ENCODE data around the gene EXOC2.

GRCh38 chr6:683742-684440, 9.0 kb downstream of the EXOC2 start:
- TF ChIP-seq TAF1 (IDR thresholded peaks at IDR 0.05; ENCODE audit: borderline replicate concordance, insufficient read depth, low read length): peak; percentile 21; the same call in 1 of the 2 replicates
- peak; percentile 54 for TF ChIP-seq POLR2AphosphoS5 (IDR thresholded peaks at IDR 0.05; ENCODE audit: low read depth, low read length)
- peak; percentile 72; the same call in 1 of the 2 replicates for TF ChIP-seq SIN3A (IDR thresholded peaks at IDR 0.05; ENCODE audit: borderline replicate concordance, insufficient read depth, low read length)
- peak in 1 of 2 experiments; percentile 55; a peak in 1 of 4 replicates for TF ChIP-seq REST (IDR thresholded peaks at IDR 0.05; ENCODE audit: insufficient read depth in 1 of 2, low read depth in 2 of 2, low read length in 2 of 2)
